K562 (cell line): ENCODE measurements around the gene POLR3GL. TPM values are rescaled to one million over a fixed set of nuclear protein-coding genes. Genes with fewer than 3 reads are reported as not detected.

Experiments used
- ATAC-seq: fragments of 200-7000 bp; cut with Tn5 transposase; 3 replicates; pipeline ENCODE4 v1.9.1; 2020; ENCODE audit warnings: moderate library complexity
- BruUV-seq: library from RNA; stranded (reverse); fragments of 400-500 nt; replicated peaks from 2 replicates; lab custom pipeline; 2021; lab: Mats Ljungman, UMichigan
- CTCF ChIA-PET: fragments of 300-600 bp; formaldehyde crosslinking; extraction: SDS; loops from one replicate; lab custom pipeline; 2021; ENCODE audit warnings: low intra/inter-chr PET ratio; lab: Yijun Ruan, JAX
- POLR2A ChIA-PET: fragments of 300-600, 350-650 bp; sonication (Branson Sonifier 250); formaldehyde crosslinking; extraction: SDS; loops from one replicate; lab custom pipeline; 2021; ENCODE audit warnings: antibody characterized with exemption, inconsistent platforms; lab: Yijun Ruan, JAX
- DNase-seq, 4 experiments: peaks; one replicate each; pipeline versions ENCODE4 v3.0.0 to v3.0.0-alpha.2; 2011 to 2018; ENCODE audit warnings: low spot score in 3 of 4, mixed read lengths in 3 of 4; ENCODE audit errors: extremely low read depth in 1 of 4
- FAIRE-seq: peaks from 2 replicates; lab custom pipeline; 2011; peaks lifted over from hg19 to GRCh38; lab: Jason Lieb, UNC
- H2AFZ ChIP-seq: 2 replicates; pipeline ENCODE4 v1.6.0; 2011; ENCODE audit warnings: low read depth, low read length, control low read depth, inconsistent platforms
- H3K27ac ChIP-seq: fragments of 200-600 bp; 3 replicates; pipeline ENCODE4 v1.8.0; 2011; ENCODE audit warnings: low read depth, mild to moderate bottlenecking, control low read depth, inconsistent platforms, low read length, moderate library complexity, mixed read lengths; ENCODE audit errors: extremely low read depth
- H3K27me3 ChIP-seq, 2 experiments: fragments of 300-600 bp in 1 of 2; 2 replicates in 1 of 2; 3 replicates in 1 of 2; pipeline versions ENCODE4 v1.6.0 to v1.8.0; 2011; ENCODE audit warnings: inconsistent platforms in 2 of 2, low read length in 2 of 2, mild to moderate bottlenecking in 1 of 2, mixed read lengths in 1 of 2, moderate library complexity in 1 of 2; ENCODE audit not compliant: control insufficient read depth in 2 of 2, insufficient read depth in 2 of 2
- H3K36me3 ChIP-seq: fragments of 300-600 bp; 3 replicates; pipeline ENCODE4 v1.8.0; 2011; ENCODE audit warnings: mild to moderate bottlenecking, low read length, inconsistent platforms; ENCODE audit not compliant: control insufficient read depth, insufficient read depth
- H3K4me1 ChIP-seq, 2 experiments: fragments of 200-600 bp in 1 of 2; replicated peaks in 1 of 2; 2 replicates in 1 of 2; 3 replicates in 1 of 2; pipeline versions ENCODE4 v1.5.1 to v1.8.0; 2011; ENCODE audit warnings: inconsistent platforms in 2 of 2, low read length in 2 of 2, mild to moderate bottlenecking in 1 of 2, mixed read lengths in 1 of 2, moderate library complexity in 1 of 2; ENCODE audit not compliant: control insufficient read depth in 2 of 2, insufficient read depth in 2 of 2
- H3K4me2 ChIP-seq: 2 replicates; pipeline ENCODE4 v1.6.1; 2011; ENCODE audit warnings: low read length, control low read depth, inconsistent platforms, mixed read lengths; ENCODE audit not compliant: insufficient read depth
- H3K4me3 ChIP-seq: fragments of 200-600 bp; sonication (generic), shearing (Covaris generic); 2 replicates; pipeline ENCODE4 v1.5.1; 2016; ENCODE audit warnings: control low read depth, inconsistent platforms
- H3K79me2 ChIP-seq: fragments of 200-600 bp; 3 replicates; pipeline ENCODE4 v1.8.0; 2011; ENCODE audit warnings: low read length, inconsistent platforms; ENCODE audit not compliant: control insufficient read depth, insufficient read depth
- H3K9ac ChIP-seq, 2 experiments: 2 replicates each; pipeline versions ENCODE4 v1.6.0 to v1.6.1; 2011; ENCODE audit warnings: low read depth in 2 of 2, low read length in 2 of 2, control low read depth in 1 of 2, inconsistent platforms in 1 of 2, mild to moderate bottlenecking in 1 of 2, mixed read lengths in 1 of 2; ENCODE audit not compliant: insufficient read depth in 1 of 2
- H3K9me1 ChIP-seq: one replicate; pipeline ENCODE4 v1.6.0; 2011; ENCODE audit warnings: inconsistent platforms, mild to moderate bottlenecking, low read length, moderate library complexity; ENCODE audit not compliant: control insufficient read depth, insufficient read depth
- H3K9me3 ChIP-seq: replicated peaks from 2 replicates; pipeline ENCODE4 v1.5.1; 2011; ENCODE audit warnings: low read depth, low read length, inconsistent platforms; ENCODE audit not compliant: control insufficient read depth, insufficient read depth
- H4K20me1 ChIP-seq: replicated peaks from 2 replicates; pipeline ENCODE4 v1.6.1; 2011; ENCODE audit warnings: low read length, inconsistent platforms, mixed read lengths; ENCODE audit not compliant: control insufficient read depth, insufficient read depth
- CCNT2 ChIP-seq: IDR thresholded peaks from 2 replicates; pipeline ENCODE4 v1.6.1; 2011; ENCODE audit warnings: borderline replicate concordance, low read depth, mild to moderate bottlenecking, moderate library complexity, mixed read lengths, low read length; ENCODE audit not compliant: insufficient read length; ENCODE audit errors: extremely low read depth
- FOXK2 ChIP-seq, 2 experiments: fragments of 450-650 bp; IDR thresholded peaks in 1 of 2; conservative IDR thresholded peaks in 1 of 2; 2 replicates each; pipeline ENCODE4 v1.6.1; 2016; ENCODE audit warnings: low read depth in 2 of 2, mild to moderate bottlenecking in 1 of 2
- JUNB ChIP-seq: fragments of 450-650 bp; formaldehyde crosslinking; conservative IDR thresholded peaks from 2 replicates; pipeline ENCODE4 v1.4.0; 2020; ENCODE audit warnings: mild to moderate bottlenecking
- MCM7 ChIP-seq, 2 experiments: fragments of 450-650 bp; IDR thresholded peaks; 2 replicates each; pipeline ENCODE4 v1.6.1; 2016 to 2018
- NBN ChIP-seq: fragments of 450-650 bp; IDR thresholded peaks from 2 replicates; pipeline ENCODE4 v1.6.1; 2016; ENCODE audit warnings: low read depth, mild to moderate bottlenecking
- NEUROD1 ChIP-seq: fragments of 150-350 bp; IDR thresholded peaks from 2 replicates; pipeline ENCODE4 v1.6.1; 2014; ENCODE audit warnings: borderline replicate concordance, low read length, low read depth; ENCODE audit not compliant: partially characterized antibody
- RBM39 ChIP-seq: fragments of 200-400 bp; formaldehyde crosslinking; optimal IDR thresholded peaks from 2 replicates; pipeline ENCODE3; 2018; ENCODE audit warnings: low read depth, low read length
- SETDB1 ChIP-seq: IDR thresholded peaks from one replicate; pipeline ENCODE4 v1.6.1; 2012; ENCODE audit warnings: low read length, control low read depth, inconsistent platforms
- SMARCE1 ChIP-seq: fragments of 450-650 bp; IDR thresholded peaks from 2 replicates; pipeline ENCODE4 v1.7.1; 2016; ENCODE audit warnings: mild to moderate bottlenecking
- STAT5B ChIP-seq: fragments of 250-450 bp; sonication (Bioruptor Pico); IDR thresholded peaks from 2 replicates; pipeline ENCODE4 v1.8.0; 2021; ENCODE audit warnings: mild to moderate bottlenecking, inconsistent platforms
- XRCC5 ChIP-seq: fragments of 200-400 bp; formaldehyde crosslinking; IDR thresholded peaks from 2 replicates; pipeline ENCODE4 v1.6.1; 2017; ENCODE audit warnings: low read depth, mild to moderate bottlenecking, low read length
- ZNF232 ChIP-seq: sonication (generic); formaldehyde crosslinking; IDR thresholded peaks from 2 replicates; pipeline ENCODE4 v1.8.0; 2022; ENCODE audit warnings: mild to moderate bottlenecking, missing genetic modification reagents
- WGBS: fragments of 100-300 bp; shearing (Covaris generic); methylation state at CpG from one replicate; pipeline ENCODE4 v1.1.6; 2016; ENCODE audit warnings: low coverage, mixed read lengths; ENCODE audit not compliant: insufficient coverage; ENCODE audit errors: missing lambda C conversion rate; 5-methylcytosine and 5-hydroxymethylcytosine counted together
- in situ Hi-C: fragments of 300-500 bp; cut with MboI; formaldehyde crosslinking; loops from 4 replicates; pipeline ENCODE4 v1.15.0; 2018; ENCODE audit warnings: inconsistent platforms, mixed read lengths
- intact Hi-C: fragments of 100-400 bp; cut with micrococcal nuclease; formaldehyde crosslinking; loops from 2 replicates; pipeline ENCODE4 v1.14.2; 2022
- polyA plus RNA-seq, 8 experiments: library from polyadenylated mRNA; depleted of rRNA in 4 of 8; stranded (reverse) in 5 of 8; unstranded in 3 of 8; fragments of >200 nt; fragmentation: Nextera tagmentation in 2 of 8; fragmentation: Illumina TruSeq in 1 of 8; extraction: Ambion mirVana in 2 of 8; extraction: Trizol in 1 of 8; gene quantifications; 2 replicates each; pipeline versions ENCODE4 v1.2.1 to v1.2.3, GENCODE V29; 2011 to 2014; ENCODE audit warnings: inconsistent platforms in 1 of 8, missing spikeins in 1 of 8
- total RNA-seq, 7 experiments: library from RNA; depleted of rRNA in 6 of 7; stranded (reverse); fragments of >200 nt in 6 of 7; fragmentation: Illumina TruSeq in 2 of 7; extraction: Trizol in 2 of 7; gene quantifications; 2 replicates each; pipeline versions ENCODE4 v1.2.1 to v1.2.3, GENCODE V29; 2011 to 2021; ENCODE audit warnings: low replicate concordance in 1 of 7
- TF ChIP-seq, protein P1 (sequence below): fragments of 250-450 bp; sonication (Bioruptor Pico); IDR thresholded peaks from 2 replicates; pipeline ENCODE4 v1.5.1; 2021; ENCODE audit warnings: mild to moderate bottlenecking
- TF ChIP-seq, protein P2 (sequence below): sonication (generic); formaldehyde crosslinking; IDR thresholded peaks from 2 replicates; pipeline ENCODE4 v1.8.0; 2023; ENCODE audit warnings: mild to moderate bottlenecking, missing genetic modification reagents
- TF ChIP-seq, protein P3 (sequence below), 2 experiments: fragments of 200-800 bp in 1 of 2; sonication (Bioruptor generic) in 1 of 2; sonication (generic) in 1 of 2; formaldehyde crosslinking in 1 of 2; IDR thresholded peaks in 1 of 2; conservative IDR thresholded peaks in 1 of 2; 2 replicates each; pipeline versions ENCODE4 v1.5.0 to v1.6.1; 2016 to 2020; ENCODE audit warnings: missing compliant biosample characterization in 1 of 2, missing genetic modification characterization in 1 of 2, missing genetic modification reagents in 1 of 2

POLR3GL gene
- total and polyA plus RNA-seq, 9 of the 15 experiments (the other 6 are each of a cell fraction or from before 2014, with no cell fraction given): 14.6 to 48.4 (median 38.2) TPM

DNA sequence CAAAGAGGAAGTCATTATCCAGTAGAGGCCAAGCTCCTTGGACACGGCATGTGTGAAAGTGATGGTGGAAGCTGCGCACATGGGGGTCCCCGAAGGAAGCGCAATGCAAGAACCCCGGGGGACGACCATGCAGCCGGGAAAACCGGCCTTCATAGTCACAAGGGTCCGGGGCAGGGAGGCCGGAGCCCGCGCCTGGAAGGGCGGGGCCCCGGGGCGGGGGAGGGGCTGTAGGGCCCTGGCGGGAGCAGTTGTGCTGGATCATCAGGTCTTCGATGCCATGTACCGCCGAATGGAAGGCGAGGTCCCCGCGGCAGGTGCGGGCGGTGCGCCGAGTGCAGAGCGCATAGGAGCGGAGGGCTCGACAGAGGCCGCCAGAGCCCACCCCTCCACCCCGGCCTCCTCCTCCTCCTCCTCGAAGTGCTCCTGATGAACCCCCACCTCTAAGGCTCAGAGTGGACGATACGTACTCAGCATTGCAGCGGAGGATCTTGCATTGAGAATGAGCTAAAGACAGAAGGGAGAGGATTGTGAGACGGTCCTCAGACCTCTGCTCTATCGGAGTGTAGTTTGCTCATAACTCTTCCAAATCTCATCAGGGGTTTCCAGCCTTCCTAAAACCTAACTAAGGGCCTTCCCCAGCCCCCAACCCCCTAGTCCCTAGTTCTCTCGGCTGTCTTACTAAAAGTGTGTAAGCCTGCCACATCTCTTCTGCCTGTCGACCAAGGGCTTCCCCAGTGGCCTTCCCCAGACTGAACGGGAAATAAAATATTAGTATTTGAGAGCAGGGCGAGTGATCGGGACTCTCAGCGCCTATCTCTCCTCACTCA lies 55.0 kb downstream of the POLR3GL start:
- Histone ChIP-seq H3K4me1 (peaks cover 9 to 27% of the 10 kb centered on the region in 2 experiments), H3K4me2 (no peak overlapping the region), H3K9me3 (no peaks in the 10 kb centered on the region), H4K20me1 (no peaks in the 10 kb centered on the region), H3K36me3 (no peaks in the 10 kb centered on the region), H3K9ac (no peak overlapping the region), H3K27ac (no peak overlapping the region), H3K27me3 (no peaks in the 10 kb centered on the region), H2AFZ (no peak overlapping the region), H3K9me1 (no peaks in the 10 kb centered on the region), H3K79me2 (no peaks in the 10 kb centered on the region), H3K4me3 (no peak overlapping the region)
- no peak for ATAC-seq
- ChIA-PET CTCF (no interaction called here), POLR2A (interaction anchor here (0.5 to 1.1 kb wide), 2 partner anchors 22 to 31 kb away, joined by 3 read pairs; no protein-coding TSS in a partner anchor)
- 82% methylated on average over 24 of the region's 43 CpGs for WGBS
- FAIRE-seq: no peak
- DNase-seq: peak in 1 of 4 experiments; percentile 14
- no TSS peak for BruUV-seq
- intact Hi-C loops (loop anchor here (10.0 kb wide), 1 partner anchor 295 kb away; no protein-coding TSS in a partner anchor), in situ Hi-C loops (no loop called here)
- TF ChIP-seq XRCC5 (no peak), CCNT2 (no peak), NBN (no peak), SETDB1 (no peak), FOXK2 (conservative IDR thresholded peaks at IDR 0.05 in 1 of 2, IDR thresholded peaks at IDR 0.05 in 1 of 2; ENCODE audit: low read depth in 2 of 2) (no peak), JUNB (CRISPR knock-in tag) (no peak), MCM7 (IDR thresholded peaks at IDR 0.05) (no peak), STAT5B (no peak), RBM39 (no peak), ZNF232 (CRISPR knock-in tag) (no peak), SMARCE1 (no peak), NEUROD1 (no peak)
- TF ChIP-seq, protein P1, sequence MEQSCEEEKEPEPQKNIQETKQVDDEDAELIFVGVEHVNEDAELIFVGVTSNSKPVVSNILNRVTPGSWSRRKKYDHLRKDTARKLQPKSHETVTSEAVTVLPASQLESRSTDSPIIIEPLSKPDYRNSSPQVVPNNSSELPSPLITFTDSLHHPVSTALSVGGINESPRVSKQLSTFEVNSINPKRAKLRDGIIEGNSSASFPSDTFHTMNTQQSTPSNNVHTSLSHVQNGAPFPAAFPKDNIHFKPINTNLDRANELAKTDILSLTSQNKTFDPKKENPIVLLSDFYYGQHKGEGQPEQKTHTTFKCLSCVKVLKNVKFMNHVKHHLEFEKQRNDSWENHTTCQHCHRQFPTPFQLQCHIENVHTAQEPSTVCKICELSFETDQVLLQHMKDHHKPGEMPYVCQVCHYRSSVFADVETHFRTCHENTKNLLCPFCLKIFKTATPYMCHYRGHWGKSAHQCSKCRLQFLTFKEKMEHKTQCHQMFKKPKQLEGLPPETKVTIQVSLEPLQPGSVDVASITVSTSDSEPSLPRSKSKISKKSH (CRISPR knock-in tag): no peak
- TF ChIP-seq, protein P2, sequence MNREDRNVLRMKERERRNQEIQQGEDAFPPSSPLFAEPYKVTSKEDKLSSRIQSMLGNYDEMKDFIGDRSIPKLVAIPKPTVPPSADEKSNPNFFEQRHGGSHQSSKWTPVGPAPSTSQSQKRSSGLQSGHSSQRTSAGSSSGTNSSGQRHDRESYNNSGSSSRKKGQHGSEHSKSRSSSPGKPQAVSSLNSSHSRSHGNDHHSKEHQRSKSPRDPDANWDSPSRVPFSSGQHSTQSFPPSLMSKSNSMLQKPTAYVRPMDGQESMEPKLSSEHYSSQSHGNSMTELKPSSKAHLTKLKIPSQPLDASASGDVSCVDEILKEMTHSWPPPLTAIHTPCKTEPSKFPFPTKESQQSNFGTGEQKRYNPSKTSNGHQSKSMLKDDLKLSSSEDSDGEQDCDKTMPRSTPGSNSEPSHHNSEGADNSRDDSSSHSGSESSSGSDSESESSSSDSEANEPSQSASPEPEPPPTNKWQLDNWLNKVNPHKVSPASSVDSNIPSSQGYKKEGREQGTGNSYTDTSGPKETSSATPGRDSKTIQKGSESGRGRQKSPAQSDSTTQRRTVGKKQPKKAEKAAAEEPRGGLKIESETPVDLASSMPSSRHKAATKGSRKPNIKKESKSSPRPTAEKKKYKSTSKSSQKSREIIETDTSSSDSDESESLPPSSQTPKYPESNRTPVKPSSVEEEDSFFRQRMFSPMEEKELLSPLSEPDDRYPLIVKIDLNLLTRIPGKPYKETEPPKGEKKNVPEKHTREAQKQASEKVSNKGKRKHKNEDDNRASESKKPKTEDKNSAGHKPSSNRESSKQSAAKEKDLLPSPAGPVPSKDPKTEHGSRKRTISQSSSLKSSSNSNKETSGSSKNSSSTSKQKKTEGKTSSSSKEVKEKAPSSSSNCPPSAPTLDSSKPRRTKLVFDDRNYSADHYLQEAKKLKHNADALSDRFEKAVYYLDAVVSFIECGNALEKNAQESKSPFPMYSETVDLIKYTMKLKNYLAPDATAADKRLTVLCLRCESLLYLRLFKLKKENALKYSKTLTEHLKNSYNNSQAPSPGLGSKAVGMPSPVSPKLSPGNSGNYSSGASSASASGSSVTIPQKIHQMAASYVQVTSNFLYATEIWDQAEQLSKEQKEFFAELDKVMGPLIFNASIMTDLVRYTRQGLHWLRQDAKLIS (CRISPR knock-in tag): no peak
- TF ChIP-seq, protein P3, sequence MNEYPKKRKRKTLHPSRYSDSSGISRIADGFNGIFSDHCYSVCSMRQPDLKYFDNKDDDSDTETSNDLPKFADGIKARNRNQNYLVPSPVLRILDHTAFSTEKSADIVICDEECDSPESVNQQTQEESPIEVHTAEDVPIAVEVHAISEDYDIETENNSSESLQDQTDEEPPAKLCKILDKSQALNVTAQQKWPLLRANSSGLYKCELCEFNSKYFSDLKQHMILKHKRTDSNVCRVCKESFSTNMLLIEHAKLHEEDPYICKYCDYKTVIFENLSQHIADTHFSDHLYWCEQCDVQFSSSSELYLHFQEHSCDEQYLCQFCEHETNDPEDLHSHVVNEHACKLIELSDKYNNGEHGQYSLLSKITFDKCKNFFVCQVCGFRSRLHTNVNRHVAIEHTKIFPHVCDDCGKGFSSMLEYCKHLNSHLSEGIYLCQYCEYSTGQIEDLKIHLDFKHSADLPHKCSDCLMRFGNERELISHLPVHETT (CRISPR knock-in tag; conservative IDR thresholded peaks at IDR 0.05 in 1 of 2, IDR thresholded peaks at IDR 0.05 in 1 of 2): no peak
